Peyer's patch (tissue), 4 donors: ENCODE measurements around the gene SHMT2.

Source experiments
- CTCF ChIP-seq, 6 experiments: fragments of 450-650 bp in 4 of 6; fragments of 200-600 bp in 2 of 6; sonication (generic) in 1 of 6; IDR thresholded peaks; one replicate each; pipeline ENCODE4 v1.5.1; 2017 to 2019; ENCODE audit warnings: antibody characterized with exemption in 6 of 6, mild to moderate bottlenecking in 3 of 6, moderate library complexity in 1 of 6
- POLR2A ChIP-seq, 2 donors: fragments of 450-650 bp; IDR thresholded peaks; one replicate each; pipeline ENCODE4 v1.5.1; 2017; ENCODE audit warnings: antibody characterized with exemption in 2 of 2, mild to moderate bottlenecking in 2 of 2, moderate library complexity in 2 of 2

GRCh38 chr12:57220770-57221168, 8.7 kb upstream of the SHMT2 start:
- TF ChIP-seq CTCF (IDR thresholded peaks at IDR 0.05) (no peak), POLR2A (IDR thresholded peaks at IDR 0.05) (no peak)
